GM20431 (cell line): Measurements from ENCODE around the gene PPP1R9A.

Source experiments
- in situ Hi-C: fragments of 300-500 bp; cut with MseI, MboI; formaldehyde crosslinking; loops from one replicate; pipeline ENCODE4 v1.15.0; 2020; ENCODE audit warnings: low sequenced_read_pairs; ENCODE audit not compliant: unreplicated experiment

Gene PPP1R9A

GRCh38 chr7:95155965-95156364, 248.6 kb downstream of the PPP1R9A start:
- in situ Hi-C loops = no loop called here

DNA sequence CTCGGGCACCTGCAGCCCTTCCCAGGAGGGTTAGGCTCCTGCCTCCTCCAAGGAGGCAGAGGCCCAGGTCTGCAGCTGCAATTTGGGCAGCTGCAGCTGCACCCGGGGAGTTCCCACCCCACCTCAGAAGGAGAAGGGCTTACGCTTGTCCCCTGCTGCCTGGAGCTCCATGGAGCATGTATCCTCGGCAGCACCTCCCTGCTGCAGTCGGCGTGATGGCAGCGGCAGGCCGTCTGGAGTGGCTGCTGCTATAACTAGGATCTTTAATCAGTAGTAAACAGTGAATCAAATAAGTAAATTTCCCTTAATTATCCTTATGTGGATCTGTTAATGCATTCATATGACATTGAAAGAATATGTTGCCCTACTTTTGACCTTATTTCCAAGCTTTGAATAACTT, 250.0 kb downstream of the PPP1R9A start:
- in situ Hi-C loops = no loop called here

GRCh38 chr7:95169678-95170077, 262.3 kb downstream of the PPP1R9A start:
- in situ Hi-C loops = no loop called here

GRCh38 chr7:95172420-95172819, 265.0 kb downstream of the PPP1R9A start:
- in situ Hi-C loops = no loop called here

DNA sequence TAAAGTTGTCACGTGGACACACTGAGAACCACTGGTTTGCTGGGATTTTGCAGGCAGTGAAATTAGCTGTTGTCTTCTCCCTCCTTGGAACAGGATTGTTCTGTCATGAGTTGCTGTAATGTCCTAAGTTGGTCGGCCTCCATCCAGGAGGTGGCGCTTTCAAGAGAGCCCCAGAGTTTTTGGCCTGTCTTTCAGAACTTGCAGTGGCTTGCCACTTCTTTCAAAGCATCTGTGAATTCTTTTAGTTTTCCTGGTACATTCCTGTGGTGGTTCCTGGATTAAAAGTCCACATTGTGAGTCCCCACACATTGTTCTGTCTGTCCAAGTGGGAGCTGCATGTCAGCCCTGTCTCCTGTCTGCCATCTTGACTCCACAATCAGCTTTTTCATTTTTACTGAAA, 283.1 kb downstream of the PPP1R9A start:
- in situ Hi-C loops = no loop called here

GRCh38 chr7:95191795-95192194, 284.4 kb downstream of the PPP1R9A start:
- in situ Hi-C loops = no loop called here

DNA sequence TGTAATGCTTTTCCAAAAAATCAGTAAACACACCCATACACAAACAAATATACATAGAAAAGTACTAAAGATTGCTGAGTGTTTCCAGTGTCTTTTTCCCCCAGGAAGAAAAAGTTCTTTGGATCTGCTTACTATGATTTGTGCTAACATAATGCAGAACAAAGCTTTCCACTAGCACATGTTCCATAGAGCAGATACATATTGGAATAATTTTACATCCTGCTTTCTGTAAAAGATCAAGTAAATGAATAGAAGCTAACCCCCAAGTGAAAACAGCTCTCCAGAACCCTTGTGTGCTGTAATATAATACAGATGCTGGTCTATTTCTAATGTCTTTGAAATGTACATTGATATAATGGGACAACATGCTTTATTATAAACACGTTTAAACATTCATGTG, 291.5 kb downstream of the PPP1R9A start:
- in situ Hi-C loops = no loop called here

DNA sequence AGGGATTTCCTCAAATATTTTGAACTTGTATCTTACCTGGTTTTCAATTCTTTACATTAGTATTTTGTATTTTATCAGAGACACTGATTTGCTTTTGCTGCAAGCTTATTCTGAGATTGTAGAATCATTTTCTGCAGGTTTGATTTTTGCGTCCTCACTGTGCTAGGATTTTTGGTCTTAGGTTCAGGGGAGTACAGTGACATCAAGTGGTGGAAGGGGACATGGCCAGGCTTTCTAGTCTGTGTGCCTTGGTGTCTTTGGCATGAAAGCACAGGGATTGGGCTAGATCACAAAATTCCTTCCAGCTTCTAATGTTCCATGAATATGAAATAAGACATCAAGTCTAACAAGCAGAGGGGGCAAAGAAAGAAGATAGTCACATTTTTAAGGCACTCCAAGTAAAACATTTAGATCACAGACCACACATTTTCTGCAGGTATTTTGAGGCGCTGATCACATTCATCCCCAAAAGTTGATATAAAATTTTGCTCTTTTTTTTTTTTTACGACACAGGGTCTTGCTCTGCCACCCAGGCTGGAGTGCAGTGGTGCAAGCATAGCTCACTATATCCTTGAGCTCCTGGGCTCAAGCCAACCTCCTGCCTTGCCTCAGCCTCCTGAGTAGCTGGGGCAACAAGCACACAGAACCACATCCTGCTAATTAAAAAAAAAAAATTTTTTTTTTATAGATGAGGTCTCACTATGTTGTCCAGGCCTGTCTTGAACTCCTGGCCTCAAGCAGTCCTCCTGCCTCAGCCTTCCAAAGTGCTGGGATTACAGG, 292.6 kb downstream of the PPP1R9A start:
- in situ Hi-C loops = no loop called here

DNA sequence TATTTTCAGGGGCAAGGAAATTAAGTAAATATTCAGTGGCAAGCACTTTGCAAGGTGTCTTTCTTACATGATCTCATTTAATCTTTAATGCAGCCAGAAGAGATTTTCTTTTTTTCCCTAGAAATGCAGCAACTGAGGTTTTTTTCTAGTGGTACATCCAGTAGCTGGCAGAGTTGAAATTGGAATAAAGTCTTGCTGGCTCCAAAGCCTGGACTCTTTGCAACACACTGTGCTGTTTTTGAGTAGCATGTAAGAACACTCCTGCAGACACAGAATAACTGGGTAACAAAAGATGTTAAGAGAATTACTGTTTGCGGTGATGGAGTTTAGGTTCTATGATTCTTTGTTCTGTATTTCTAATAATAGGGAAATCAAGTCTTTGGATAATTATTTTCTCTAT, 293.3 kb downstream of the PPP1R9A start:
- in situ Hi-C loops = no loop called here

DNA sequence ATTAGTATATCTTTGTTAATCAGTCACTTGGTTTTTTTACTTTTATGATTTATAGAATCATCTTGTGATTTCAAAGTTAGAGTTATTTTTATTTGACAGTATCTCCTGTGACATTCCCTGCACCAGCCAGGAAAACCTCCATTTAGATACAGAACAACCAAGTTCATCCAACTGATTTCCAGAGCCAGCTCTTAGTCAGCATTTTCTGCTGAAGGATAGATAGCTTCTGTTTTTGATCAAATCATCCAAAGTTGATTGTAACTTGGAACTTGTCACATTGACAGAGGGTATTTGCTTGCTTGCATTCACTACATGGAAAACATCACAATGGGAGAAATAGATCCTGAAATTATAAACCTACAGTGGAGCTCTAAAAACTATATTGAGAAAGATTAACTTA, 294.3 kb downstream of the PPP1R9A start:
- in situ Hi-C loops = no loop called here

DNA sequence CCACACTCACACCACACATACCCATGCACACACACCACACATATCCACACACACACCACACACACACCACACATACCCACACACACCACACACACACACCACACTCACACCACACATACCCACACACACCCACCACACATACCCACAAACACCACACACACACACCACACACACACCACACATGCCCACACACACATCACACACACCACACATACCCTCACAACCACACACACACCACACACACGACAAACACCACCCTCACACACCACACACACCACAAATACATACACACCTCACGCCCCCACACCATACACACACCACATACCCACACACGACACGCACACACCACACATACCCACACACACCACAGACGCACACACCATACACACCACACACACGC, 297.2 kb downstream of the PPP1R9A start:
- in situ Hi-C loops = no loop called here

GRCh38 chr7:95205665-95206225, 298.4 kb downstream of the PPP1R9A start:
- in situ Hi-C loops = no loop called here

GRCh38 chr7:95209276-95209675, 301.9 kb downstream of the PPP1R9A start:
- in situ Hi-C loops = no loop called here

DNA sequence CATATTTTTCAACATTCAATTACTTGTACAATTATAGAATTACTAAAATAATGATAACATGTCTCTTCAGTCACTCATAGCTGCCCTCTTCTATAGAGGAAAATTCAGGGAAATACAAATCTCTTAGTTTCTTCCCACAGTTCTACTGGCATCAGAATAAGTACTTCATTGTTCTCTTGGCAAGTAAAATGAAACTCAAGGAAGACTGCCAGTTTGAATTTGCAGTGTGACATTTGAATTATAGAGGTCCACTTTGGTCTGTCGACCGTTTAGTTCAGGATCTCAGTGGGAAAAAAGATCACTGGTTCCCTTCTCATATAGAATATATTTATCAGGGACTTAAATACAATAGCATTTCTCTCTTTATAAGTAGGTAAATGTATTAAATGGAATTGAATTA, 302.4 kb downstream of the PPP1R9A start:
- in situ Hi-C loops = no loop called here

- in situ Hi-C loops = no loop called here
Observed at GRCh38 chr7:95213148-95213547, 305.8 kb downstream of the PPP1R9A start.

GRCh38 chr7:95213809-95214492, 306.6 kb downstream of the PPP1R9A start:
- in situ Hi-C loops = no loop called here

DNA sequence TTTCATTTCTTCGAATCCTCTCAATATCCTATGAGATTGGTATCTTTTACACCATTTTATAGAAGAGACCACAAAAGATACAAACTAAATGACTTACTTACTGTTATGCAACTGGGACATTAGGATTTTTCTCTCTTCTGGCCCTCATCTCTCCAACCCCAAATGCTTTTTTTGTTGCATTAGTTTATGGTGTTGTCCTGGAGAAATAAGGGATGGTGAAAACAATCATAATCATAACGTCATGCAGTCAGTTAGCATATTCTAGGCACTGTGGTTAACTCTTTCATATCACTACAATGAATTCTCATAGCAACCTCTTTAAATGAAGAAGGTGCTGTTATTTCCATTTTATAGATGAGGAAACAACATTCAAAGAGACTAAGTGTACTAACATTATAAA, 312.3 kb downstream of the PPP1R9A start:
- in situ Hi-C loops = no loop called here

DNA sequence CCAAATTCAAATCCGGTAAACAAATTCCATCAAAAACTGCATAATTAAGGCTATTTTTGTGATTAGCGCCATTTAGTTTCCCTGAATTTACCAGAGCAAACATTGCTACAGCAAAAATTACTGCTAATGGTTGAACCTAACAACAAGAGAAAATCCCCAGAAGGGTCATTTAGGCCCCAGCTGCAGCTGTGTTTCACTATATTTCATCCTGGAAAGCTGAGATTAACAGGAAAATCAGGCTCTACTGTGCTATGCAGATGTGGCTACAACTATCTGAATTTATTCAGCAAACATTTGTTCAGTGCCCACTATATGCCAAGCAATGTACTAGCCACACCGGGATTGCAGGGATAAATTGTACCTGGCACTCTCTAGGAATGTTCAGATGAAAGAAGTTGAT, 312.9 kb downstream of the PPP1R9A start:
- in situ Hi-C loops = no loop called here

- in situ Hi-C loops = no loop called here
Observed at GRCh38 chr7:95225301-95225700, 317.9 kb downstream of the PPP1R9A start.

GRCh38 chr7:95229301-95229700, 321.9 kb downstream of the PPP1R9A start:
- in situ Hi-C loops = no loop called here

GRCh38 chr7:95238252-95238943, 331.0 kb downstream of the PPP1R9A start:
- in situ Hi-C loops = no loop called here
